ENCODE measurements around the gene STRIP2. TPM values are rescaled to one million over a fixed set of nuclear protein-coding genes. Genes with fewer than 3 reads are reported as not detected.
A peak's percentile ranks its signal among the peaks of the same experiment; 100 is the strongest.
"Not testable (repeated sequence)": the region's sequence is repeated elsewhere in the genome, so short reads cannot be mapped to it uniquely, and the experiment has no call there.

The STRIP2 gene
- total and polyA plus RNA-seq, 9 of the 15 experiments (the other 6 are each of a cell fraction or from before 2014, with no cell fraction given), result 10.1 to 81.8 (median 42.3) TPM

GRCh38 chr7:129439963-129440625, 5.9 kb downstream of the STRIP2 start (continued):
- TF ChIP-seq, protein P1, sequence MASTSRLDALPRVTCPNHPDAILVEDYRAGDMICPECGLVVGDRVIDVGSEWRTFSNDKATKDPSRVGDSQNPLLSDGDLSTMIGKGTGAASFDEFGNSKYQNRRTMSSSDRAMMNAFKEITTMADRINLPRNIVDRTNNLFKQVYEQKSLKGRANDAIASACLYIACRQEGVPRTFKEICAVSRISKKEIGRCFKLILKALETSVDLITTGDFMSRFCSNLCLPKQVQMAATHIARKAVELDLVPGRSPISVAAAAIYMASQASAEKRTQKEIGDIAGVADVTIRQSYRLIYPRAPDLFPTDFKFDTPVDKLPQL (IDR thresholded peaks at IDR 0.05; ENCODE audit: extremely low read depth, insufficient read length), result no peak
- no peak for TF ChIP-seq MAFF (IDR thresholded peaks at IDR 0.05; ENCODE audit: low read length)
- TF ChIP-seq BHLHE40 (IDR thresholded peaks at IDR 0.05; ENCODE audit: low read length), result no peak
- TF ChIP-seq BCOR (IDR thresholded peaks at IDR 0.05), result peak; percentile 45; the same call in 1 of the 2 replicates

DNA sequence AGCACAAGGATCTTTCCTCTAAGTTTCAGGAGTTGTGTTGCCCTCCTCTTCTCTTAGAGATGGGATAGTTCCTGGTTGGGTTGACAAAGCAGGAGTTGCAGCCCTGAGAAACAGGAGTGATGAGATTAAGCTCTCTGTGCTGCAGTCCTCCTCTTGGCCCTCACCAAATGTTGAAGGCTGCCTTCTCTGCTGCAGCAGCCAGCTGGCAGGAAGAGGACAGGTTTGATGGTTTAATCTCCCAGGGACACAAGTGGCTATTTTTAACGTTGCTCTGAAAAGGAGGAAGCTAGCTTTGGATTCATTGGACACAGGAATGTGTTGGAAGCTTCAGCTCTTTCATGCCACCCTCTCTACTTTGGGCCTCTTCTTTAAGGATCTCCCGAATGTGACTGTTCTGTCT, 9.4 kb downstream of the STRIP2 start:
- ATAC-seq (no peak), DNase-seq (ENCODE audit: extremely low read depth in 1 of 4, low spot score in 3 of 4) (peak in 1 of 4 experiments; percentile 25), FAIRE-seq (no peak)
- H4K20me1 ChIP-seq (replicated peaks; ENCODE audit: control insufficient read depth, insufficient read depth, low read length), result no peaks in the 10 kb centered on the region
- ChIA-PET CTCF (ENCODE audit: low intra/inter-chr PET ratio) (no interaction called here), POLR2A (interaction anchor here (0.6 to 1.9 kb wide), 5 partner anchors 8 to 969 kb away, joined by 3 to 8 read pairs (median 6); partner anchors contain the start of gene STRIP2)
- peak overlapping the region; percentile 0; the same call in 1 of the 3 replicates for H3K27ac ChIP-seq (ENCODE audit: extremely low read depth, low read depth, low read length)
- no peaks in the 10 kb centered on the region for H3K9me1 ChIP-seq (ENCODE audit: control insufficient read depth, insufficient read depth, low read length)
- in situ Hi-C loops (cut with MboI), result no loop called here
- H3K36me3 ChIP-seq (ENCODE audit: control insufficient read depth, insufficient read depth, low read length), result peaks cover 90% of the 10 kb centered on the region
- H3K4me1 ChIP-seq (replicated peaks in 1 of 2; ENCODE audit: control insufficient read depth in 2 of 2, insufficient read depth in 2 of 2, low read length in 2 of 2), result peaks cover 7 to 31% of the 10 kb centered on the region in 2 experiments
- H3K4me2 ChIP-seq (ENCODE audit: insufficient read depth, low read length), result no peak overlapping the region
- WGBS (ENCODE audit: insufficient coverage, low coverage, missing lambda C conversion rate), result 61% methylated on average over 2 of the region's 2 CpGs
- H3K9me3 ChIP-seq (replicated peaks; ENCODE audit: control insufficient read depth, insufficient read depth, low read depth, low read length), result no peaks in the 10 kb centered on the region
- peak; percentile 56 for TF ChIP-seq TCF3 (CRISPR knock-in tag; IDR thresholded peaks at IDR 0.05)
- TF ChIP-seq TOE1 (IDR thresholded peaks at IDR 0.05; ENCODE audit: borderline replicate concordance), result no peak
- 0 out of 2 replicates have a peak, but pooled peaks have one; percentile 28 for TF ChIP-seq TOE1 (CRISPR knock-in tag; IDR thresholded peaks at IDR 0.05; ENCODE audit: borderline replicate concordance, low read depth)
- TF ChIP-seq KAT2B (IDR thresholded peaks at IDR 0.05; ENCODE audit: low read depth, low read length), result no peak
- TF ChIP-seq PHB (CRISPR knock-in tag; IDR thresholded peaks at IDR 0.05), result no peak
- no peak overlapping the region for H2AFZ ChIP-seq (ENCODE audit: low read depth, low read length)
- no TSS peak for BruUV-seq (replicated peaks)
- no peaks in the 10 kb centered on the region for H3K27me3 ChIP-seq (ENCODE audit: control insufficient read depth in 2 of 2, insufficient read depth in 2 of 2, low read length in 2 of 2)
- no peak overlapping the region for H3K4me3 ChIP-seq
- peaks cover 36% of the 10 kb centered on the region for H3K79me2 ChIP-seq (ENCODE audit: control insufficient read depth, insufficient read depth, low read length)
- peak overlapping the region in 1 of 2 experiments; percentile 9; a peak in 1 of 4 replicates for H3K9ac ChIP-seq (ENCODE audit: insufficient read depth in 1 of 2, low read depth in 2 of 2, low read length in 2 of 2)
- intact Hi-C loops (cut with micrococcal nuclease), result no loop called here

DNA sequence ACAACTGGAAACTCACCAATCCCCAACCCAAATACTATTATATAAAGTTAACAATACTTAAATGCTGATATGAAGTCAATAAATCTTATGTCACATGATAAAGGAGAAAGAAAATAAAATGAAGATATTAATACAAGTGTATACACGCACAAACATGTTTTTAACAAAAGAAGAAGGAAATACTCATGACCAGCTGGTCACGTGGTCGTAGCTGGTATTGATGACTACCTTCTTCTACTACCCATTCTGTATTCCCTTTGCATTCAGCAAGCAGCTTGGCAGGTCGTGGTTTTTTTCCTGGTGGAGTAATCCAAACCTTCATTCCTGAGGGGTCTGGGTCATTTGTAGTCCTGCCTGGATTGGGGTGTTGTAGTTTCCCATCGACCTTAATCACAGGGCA, 10.5 kb downstream of the STRIP2 start:
- H3K27ac ChIP-seq (ENCODE audit: extremely low read depth, low read depth, low read length); H3K9ac ChIP-seq (ENCODE audit: insufficient read depth in 1 of 2, low read depth in 2 of 2, low read length in 2 of 2); ATAC-seq; H3K4me3 ChIP-seq; in situ Hi-C loops (cut with MboI); H3K9me1 ChIP-seq (ENCODE audit: control insufficient read depth, insufficient read depth, low read length); H3K9me3 ChIP-seq (replicated peaks; ENCODE audit: control insufficient read depth, insufficient read depth, low read depth, low read length); DNase-seq (ENCODE audit: extremely low read depth in 1 of 4, low spot score in 3 of 4); H3K27me3 ChIP-seq (ENCODE audit: control insufficient read depth in 2 of 2, insufficient read depth in 2 of 2, low read length in 2 of 2); intact Hi-C loops (cut with micrococcal nuclease); BruUV-seq (replicated peaks); FAIRE-seq; CTCF ChIA-PET (ENCODE audit: low intra/inter-chr PET ratio); H4K20me1 ChIP-seq (replicated peaks; ENCODE audit: control insufficient read depth, insufficient read depth, low read length); H2AFZ ChIP-seq (ENCODE audit: low read depth, low read length); H3K4me2 ChIP-seq (ENCODE audit: insufficient read depth, low read length): not testable (repeated sequence)
- 97% methylated on average over 5 of the region's 5 CpGs for WGBS (ENCODE audit: insufficient coverage, low coverage, missing lambda C conversion rate)
- Histone ChIP-seq H3K4me1 (replicated peaks in 1 of 2; ENCODE audit: control insufficient read depth in 2 of 2, insufficient read depth in 2 of 2, low read length in 2 of 2) (peaks cover 6 to 20% of the 10 kb centered on the region in 2 experiments), H3K36me3 (ENCODE audit: control insufficient read depth, insufficient read depth, low read length) (peaks cover 97% of the 10 kb centered on the region), H3K79me2 (ENCODE audit: control insufficient read depth, insufficient read depth, low read length) (peaks cover 30% of the 10 kb centered on the region)
- POLR2A ChIA-PET, result interaction anchor here (1.7 to 1.9 kb wide), 2 partner anchors 9 to 26 kb away, joined by 4 to 6 read pairs; no protein-coding TSS in a partner anchor

Measured in K562 (cell line).